Measurements from ENCODE around the gene SPRYD3. TPM values are rescaled to one million over a fixed set of nuclear protein-coding genes. Genes with fewer than 3 reads are reported as not detected.

Gene SPRYD3
- total and polyA plus RNA-seq, 2 of the 4 experiments (the other 2 are of a cell fraction), result 25.6 to 27.8 TPM

DNA sequence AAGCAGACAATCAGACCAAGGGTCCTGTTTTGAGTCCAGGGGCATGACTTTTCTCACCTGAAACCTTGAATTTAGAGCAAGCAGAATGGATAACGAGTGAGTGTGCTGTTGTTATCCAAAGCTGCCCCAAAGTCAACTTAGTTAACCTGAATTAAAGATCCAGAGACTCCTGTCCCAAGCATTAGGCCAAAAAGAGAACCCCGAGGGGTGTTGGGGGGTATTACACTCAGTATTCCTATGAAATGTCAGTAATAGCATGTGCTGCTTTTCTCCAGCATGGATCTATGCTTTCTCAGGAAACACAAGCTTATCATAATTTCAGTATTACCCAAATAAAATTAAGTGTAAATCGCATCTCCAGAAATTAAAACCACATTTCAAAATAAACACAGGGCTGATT lies 53.9 kb downstream of the SPRYD3 start:
- H3K18ac ChIP-seq (ENCODE audit: low read depth, low read length), result no peak overlapping the region
- H2BK15ac ChIP-seq (ENCODE audit: low read depth, low read length), result no peak overlapping the region
- H3K4ac ChIP-seq (ENCODE audit: low read depth, low read length), result no peak overlapping the region
- in situ Hi-C loops (cut with MboI; ENCODE audit: low sequenced_read_pairs) (no loop called here), dilution Hi-C loops (cut with HindIII; ENCODE audit: low sequenced_read_pairs, unreplicated experiment) (no loop called here), intact Hi-C loops (cut with micrococcal nuclease) (no loop called here)
- no peak for TF ChIP-seq RAD21 (IDR thresholded peaks at IDR 0.05; ENCODE audit: low read length)
- TF ChIP-seq MAZ (IDR thresholded peaks at IDR 0.05; ENCODE audit: borderline replicate concordance, low read depth, low read length), result no peak
- TF ChIP-seq, protein P1, sequence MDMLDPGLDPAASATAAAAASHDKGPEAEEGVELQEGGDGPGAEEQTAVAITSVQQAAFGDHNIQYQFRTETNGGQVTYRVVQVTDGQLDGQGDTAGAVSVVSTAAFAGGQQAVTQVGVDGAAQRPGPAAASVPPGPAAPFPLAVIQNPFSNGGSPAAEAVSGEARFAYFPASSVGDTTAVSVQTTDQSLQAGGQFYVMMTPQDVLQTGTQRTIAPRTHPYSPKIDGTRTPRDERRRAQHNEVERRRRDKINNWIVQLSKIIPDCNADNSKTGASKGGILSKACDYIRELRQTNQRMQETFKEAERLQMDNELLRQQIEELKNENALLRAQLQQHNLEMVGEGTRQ (IDR thresholded peaks at IDR 0.05; ENCODE audit: low read depth, low read length), result no peak
- no peak for TF ChIP-seq POLR2A (IDR thresholded peaks at IDR 0.05; ENCODE audit: low read depth, low read length)
- no peak for TF ChIP-seq CEBPB (IDR thresholded peaks at IDR 0.05; ENCODE audit: low read depth, low read length)
- TF ChIP-seq, protein P2, sequence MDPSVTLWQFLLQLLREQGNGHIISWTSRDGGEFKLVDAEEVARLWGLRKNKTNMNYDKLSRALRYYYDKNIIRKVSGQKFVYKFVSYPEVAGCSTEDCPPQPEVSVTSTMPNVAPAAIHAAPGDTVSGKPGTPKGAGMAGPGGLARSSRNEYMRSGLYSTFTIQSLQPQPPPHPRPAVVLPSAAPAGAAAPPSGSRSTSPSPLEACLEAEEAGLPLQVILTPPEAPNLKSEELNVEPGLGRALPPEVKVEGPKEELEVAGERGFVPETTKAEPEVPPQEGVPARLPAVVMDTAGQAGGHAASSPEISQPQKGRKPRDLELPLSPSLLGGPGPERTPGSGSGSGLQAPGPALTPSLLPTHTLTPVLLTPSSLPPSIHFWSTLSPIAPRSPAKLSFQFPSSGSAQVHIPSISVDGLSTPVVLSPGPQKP (IDR thresholded peaks at IDR 0.05; ENCODE audit: borderline replicate concordance, low read depth, low read length), result no peak
- TF ChIP-seq FOS (IDR thresholded peaks at IDR 0.05; ENCODE audit: low read depth, low read length), result no peak
- TF ChIP-seq SMC3 (IDR thresholded peaks at IDR 0.05; ENCODE audit: low read depth, low read length), result no peak
- no peak for TF ChIP-seq RCOR1 (IDR thresholded peaks at IDR 0.05; ENCODE audit: insufficient replicate concordance, low read length)
- no peak for TF ChIP-seq NFE2L2 (IDR thresholded peaks at IDR 0.05; ENCODE audit: low read depth, low read length)
- no peak for TF ChIP-seq MAFK (IDR thresholded peaks at IDR 0.05; ENCODE audit: low read depth, low read length)
- TF ChIP-seq RFX5 (IDR thresholded peaks at IDR 0.05; ENCODE audit: low read depth, low read length), result no peak
- no peak for TF ChIP-seq CHD1 (IDR thresholded peaks at IDR 0.05; ENCODE audit: low read depth, low read length)
- no peak for TF ChIP-seq BHLHE40 (IDR thresholded peaks at IDR 0.05; ENCODE audit: low read depth, low read length)
- TF ChIP-seq, protein P3, sequence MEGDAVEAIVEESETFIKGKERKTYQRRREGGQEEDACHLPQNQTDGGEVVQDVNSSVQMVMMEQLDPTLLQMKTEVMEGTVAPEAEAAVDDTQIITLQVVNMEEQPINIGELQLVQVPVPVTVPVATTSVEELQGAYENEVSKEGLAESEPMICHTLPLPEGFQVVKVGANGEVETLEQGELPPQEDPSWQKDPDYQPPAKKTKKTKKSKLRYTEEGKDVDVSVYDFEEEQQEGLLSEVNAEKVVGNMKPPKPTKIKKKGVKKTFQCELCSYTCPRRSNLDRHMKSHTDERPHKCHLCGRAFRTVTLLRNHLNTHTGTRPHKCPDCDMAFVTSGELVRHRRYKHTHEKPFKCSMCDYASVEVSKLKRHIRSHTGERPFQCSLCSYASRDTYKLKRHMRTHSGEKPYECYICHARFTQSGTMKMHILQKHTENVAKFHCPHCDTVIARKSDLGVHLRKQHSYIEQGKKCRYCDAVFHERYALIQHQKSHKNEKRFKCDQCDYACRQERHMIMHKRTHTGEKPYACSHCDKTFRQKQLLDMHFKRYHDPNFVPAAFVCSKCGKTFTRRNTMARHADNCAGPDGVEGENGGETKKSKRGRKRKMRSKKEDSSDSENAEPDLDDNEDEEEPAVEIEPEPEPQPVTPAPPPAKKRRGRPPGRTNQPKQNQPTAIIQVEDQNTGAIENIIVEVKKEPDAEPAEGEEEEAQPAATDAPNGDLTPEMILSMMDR (conservative IDR thresholded peaks at IDR 0.05; ENCODE audit: low read depth, low read length), result no peak
- H3K27me3 ChIP-seq (ENCODE audit: control insufficient read depth, insufficient read depth, low read length), result no peaks in the 10 kb centered on the region
- H3K4me2 ChIP-seq (ENCODE audit: low read depth, low read length), result no peak overlapping the region
- no peak overlapping the region for H3K4me3 ChIP-seq (ENCODE audit: insufficient read depth, low read depth, low read length)
- no peak overlapping the region for H2AK9ac ChIP-seq (replicated peaks; ENCODE audit: low read depth, low read length, poor library complexity)
- no peak overlapping the region for H3K9ac ChIP-seq (ENCODE audit: low read depth, low read length)
- no peak overlapping the region for H4K91ac ChIP-seq (ENCODE audit: insufficient read depth, low read depth, low read length)
- H2AK5ac ChIP-seq (ENCODE audit: low read depth, low read length), result no peak overlapping the region
- H3K14ac ChIP-seq (replicated peaks; ENCODE audit: low read depth, low read length), result no peak overlapping the region
- H3K56ac ChIP-seq (ENCODE audit: extremely low read depth, insufficient read depth, low read length), result no peak overlapping the region
- no CpG with 5 or more reads among the region's 3 CpGs for WGBS, 2 experiments (ENCODE audit: extremely low coverage in 2 of 2, insufficient read length in 1 of 2)
- no peaks in the 10 kb centered on the region for H3K4me1 ChIP-seq (ENCODE audit: control insufficient read depth, insufficient read depth, low read length)
- no peaks in the 10 kb centered on the region for H3K9me3 ChIP-seq (ENCODE audit: control insufficient read depth, insufficient read depth, low read length)
- no peak for ATAC-seq (ENCODE audit: low read depth)
- H2BK120ac ChIP-seq (ENCODE audit: low read depth, low read length), result no peak overlapping the region
- H3K36me3 ChIP-seq (ENCODE audit: control insufficient read depth, insufficient read depth, low read length), result peaks cover 65% of the 10 kb centered on the region
- peaks cover 3% of the 10 kb centered on the region for H4K20me1 ChIP-seq (ENCODE audit: insufficient read depth, low read length)
- no peak overlapping the region for H2AFZ ChIP-seq (replicated peaks; ENCODE audit: low read length, poor library complexity)
- BruUV-seq (replicated peaks), result no TSS peak
- no peak overlapping the region for H2BK20ac ChIP-seq (ENCODE audit: low read depth, low read length)
- peaks cover 16 to 36% of the 10 kb centered on the region in 2 experiments; a peak in 3 of 4 replicates for H3K79me1 ChIP-seq (ENCODE audit: low read depth in 1 of 2, low read length in 2 of 2)
- H2BK5ac ChIP-seq (ENCODE audit: low read depth, low read length, poor library complexity, severe bottlenecking), result no peak overlapping the region
- no peak overlapping the region for H4K8ac ChIP-seq (ENCODE audit: low read depth in 2 of 2, low read length in 2 of 2)
- ChIA-PET POLR2A (ENCODE audit: unreplicated experiment) (no interaction called here), CTCF (no interaction called here)
- no peak for DNase-seq
- H3K9me1 ChIP-seq (ENCODE audit: insufficient read depth, low read length), result no peaks in the 10 kb centered on the region
- H3K27ac ChIP-seq (ENCODE audit: insufficient read depth, low read length), result no peak overlapping the region
- no peak overlapping the region for H4K5ac ChIP-seq (ENCODE audit: low read depth, low read length)
- H3K23ac ChIP-seq (ENCODE audit: low read depth, low read length), result no peak overlapping the region

Data from IMR-90 (cell line).